DND-41 (cell line): ENCODE measurements around the gene SUN5.

Experiments
- ATAC-seq: fragments of 200-7000 bp; cut with Tn5 transposase; 3 replicates; pipeline ENCODE4 v1.9.1; 2021; ENCODE audit warnings: low read depth; ENCODE audit not compliant: insufficient read depth
- DNase-seq: peaks from one replicate; pipeline ENCODE4 v3.0.0-alpha.2; 2020
- H2AFZ ChIP-seq: 2 replicates; pipeline ENCODE4 v1.6.0; 2012; ENCODE audit warnings: low read depth, low read length
- H3K27ac ChIP-seq: 2 replicates; pipeline ENCODE4 v1.5.1; 2012; ENCODE audit warnings: low read length, inconsistent platforms
- H3K27me3 ChIP-seq: fragments of 200-600 bp; sonication (generic); 2 replicates; pipeline ENCODE4 v1.6.0; 2012; ENCODE audit warnings: low read length, mild to moderate bottlenecking, inconsistent platforms; ENCODE audit not compliant: insufficient read depth, poor library complexity
- H3K36me3 ChIP-seq: 2 replicates; pipeline ENCODE4 v1.5.1; 2012; ENCODE audit warnings: low read length, inconsistent platforms; ENCODE audit not compliant: insufficient read depth
- H3K4me1 ChIP-seq: 2 replicates; pipeline ENCODE4 v1.5.1; 2012; ENCODE audit warnings: mild to moderate bottlenecking, low read length; ENCODE audit not compliant: insufficient read depth
- H3K4me2 ChIP-seq: 2 replicates; pipeline ENCODE4 v1.6.0; 2012; ENCODE audit warnings: mild to moderate bottlenecking, moderate library complexity, low read length, inconsistent platforms; ENCODE audit not compliant: insufficient read depth
- H3K4me3 ChIP-seq, 2 experiments: fragments of 200-600 bp in 1 of 2; shearing (Covaris generic) in 1 of 2; 2 replicates each; pipeline ENCODE4 v1.5.1; 2012 to 2016; ENCODE audit warnings: inconsistent platforms in 2 of 2, low read length in 2 of 2, mild to moderate bottlenecking in 2 of 2, low read depth in 1 of 2, moderate library complexity in 1 of 2
- H3K79me2 ChIP-seq: 2 replicates; pipeline ENCODE4 v1.6.0; 2012; ENCODE audit warnings: low read length, inconsistent platforms; ENCODE audit not compliant: insufficient read depth
- H3K9ac ChIP-seq: 2 replicates; pipeline ENCODE4 v1.6.0; 2012; ENCODE audit warnings: low read depth, mild to moderate bottlenecking, inconsistent platforms, low read length, moderate library complexity
- H3K9me3 ChIP-seq: 2 replicates; pipeline ENCODE4 v1.5.1; 2012; ENCODE audit warnings: low read length, moderate library complexity, mild to moderate bottlenecking, inconsistent platforms; ENCODE audit not compliant: insufficient read depth, severe bottlenecking
- H4K20me1 ChIP-seq: 2 replicates; pipeline ENCODE4 v1.6.0; 2012; ENCODE audit warnings: low read length; ENCODE audit not compliant: insufficient read depth
- CTCF ChIP-seq: IDR thresholded peaks from 2 replicates; pipeline ENCODE4 v1.5.1; 2012; ENCODE audit warnings: borderline replicate concordance, low read length, moderate library complexity, mild to moderate bottlenecking; ENCODE audit not compliant: poor library complexity, severe bottlenecking; ENCODE audit errors: extremely low read depth
- EZH2 ChIP-seq: IDR thresholded peaks from 3 replicates; pipeline ENCODE4 v1.6.1; 2012; ENCODE audit warnings: borderline replicate concordance, low read depth, mild to moderate bottlenecking, moderate library complexity, low read length, inconsistent platforms; ENCODE audit not compliant: severe bottlenecking

SUN5 gene

GRCh38 chr20:33025318-33025876 is 21.2 kb upstream of the SUN5 start:
- Histone ChIP-seq H3K27ac (no peak overlapping the region), H3K9ac (no peak overlapping the region), H2AFZ (no peak overlapping the region), H3K9me3 (no peaks in the 10 kb centered on the region), H4K20me1 (no peaks in the 10 kb centered on the region), H3K4me1 (no peaks in the 10 kb centered on the region), H3K4me3 (no peak overlapping the region), H3K36me3 (no peaks in the 10 kb centered on the region), H3K79me2 (no peaks in the 10 kb centered on the region), H3K4me2 (no peak overlapping the region), H3K27me3 (no peaks in the 10 kb centered on the region)
- TF ChIP-seq CTCF (no peak), EZH2 (no peak)
- DNase-seq (no peak), ATAC-seq (no peak)

GRCh38 chr20:33024609-33025317 is 20.5 kb upstream of the SUN5 start:
- Histone ChIP-seq H3K36me3 (no peaks in the 10 kb centered on the region), H3K9me3 (no peaks in the 10 kb centered on the region), H3K4me2 (no peak overlapping the region), H2AFZ (no peak overlapping the region), H3K27me3 (no peaks in the 10 kb centered on the region), H3K4me3 (no peak overlapping the region), H3K9ac (no peak overlapping the region), H3K4me1 (no peaks in the 10 kb centered on the region), H4K20me1 (no peaks in the 10 kb centered on the region), H3K27ac (no peak overlapping the region), H3K79me2 (no peaks in the 10 kb centered on the region)
- ATAC-seq = no peak
- no peak for DNase-seq
- no peak for TF ChIP-seq EZH2
- no peak for TF ChIP-seq CTCF

- Histone ChIP-seq H4K20me1 (no peaks in the 10 kb centered on the region), H3K4me1 (no peaks in the 10 kb centered on the region), H3K4me3 (no peak overlapping the region), H3K27me3 (no peaks in the 10 kb centered on the region), H3K4me2 (no peak overlapping the region), H2AFZ (no peak overlapping the region), H3K9ac (no peak overlapping the region), H3K79me2 (no peaks in the 10 kb centered on the region), H3K36me3 (no peaks in the 10 kb centered on the region), H3K9me3 (no peaks in the 10 kb centered on the region), H3K27ac (no peak overlapping the region)
- ATAC-seq = no peak
- TF ChIP-seq CTCF = no peak
- no peak for TF ChIP-seq EZH2
- no peak for DNase-seq
Observed at GRCh38 chr20:33024243-33024560, 20.0 kb upstream of the SUN5 start.
